H1 (cell line): ENCODE data around the gene CEP152. TPM values are rescaled to one million over a fixed set of nuclear protein-coding genes. Genes with fewer than 3 reads are reported as not detected.

ENCODE experiments used
- BCL11A ChIP-seq, 2 experiments: IDR thresholded peaks; one replicate each; pipeline ENCODE4 v1.6.1; 2011; ENCODE audit warnings: low read depth in 2 of 2, low read length in 2 of 2, mild to moderate bottlenecking in 2 of 2
- CBX5 ChIP-seq: fragments of 300-800, 300-1000 bp; sonication (generic); IDR thresholded peaks from 2 replicates; pipeline ENCODE4 v1.7.1; 2016; ENCODE audit warnings: antibody characterized with exemption, low read length, low read depth
- polyA plus RNA-seq, 7 experiments: library from polyadenylated mRNA; depleted of rRNA in 3 of 7; stranded (reverse) in 5 of 7; unstranded in 2 of 7; fragments of >200 nt in 5 of 7; fragments of 200-250 nt in 2 of 7; gene quantifications; 1 replicate in 5 of 7; 2 replicates in 1 of 7; 4 replicates in 1 of 7; pipeline versions ENCODE4 v1.2.1 to v1.2.3, GENCODE V29; 2011 to 2013; ENCODE audit warnings: missing spikeins in 2 of 7, mixed read lengths in 2 of 7
- total RNA-seq: library from RNA; stranded (reverse); fragmentation: NEBNext Ultra II Directional; extraction: Animal tissue kit (Norgen Biotek cat#: 25700); gene quantifications from 2 replicates; pipeline ENCODE4 v1.2.1, GENCODE V29; 2021

Gene CEP152
- total and polyA plus RNA-seq, 2 of the 8 experiments (the other 6 are each of a cell fraction or from before 2014, with no cell fraction given), result 1.4 to 16.2 TPM

GRCh38 chr15:48720646-48721045 is 90.2 kb downstream of the CEP152 start (continued):
- TF ChIP-seq CBX5, result no peak
- TF ChIP-seq BCL11A (IDR thresholded peaks at IDR 0.05; ENCODE audit: low read depth in 2 of 2, low read length in 2 of 2), result no peak
